NCI-H146 (cell line): ENCODE data around the gene FFAR2.

Experiments
- DNase-seq: peaks from one replicate; lab custom pipeline; 2025; lab: John Stamatoyannopoulos, UW

The FFAR2 gene

GRCh38 chr19:35487656-35488182, 39.7 kb downstream of the FFAR2 start:
- DNase-seq: no peak

- DNase-seq: no peak
Observed at GRCh38 chr19:35488677-35489076, 40.6 kb downstream of the FFAR2 start.

GRCh38 chr19:35490364-35490763, 42.3 kb downstream of the FFAR2 start, which contains the start of gene KRTDAP:
Gene KRTDAP, minus strand, starts transcription at chr19:35490464. Its CDS starts 22 bp downstream, at chr19:35490442.
- DNase-seq: no peak

- DNase-seq: no peak
Observed at GRCh38 chr19:35491836-35492360, 43.8 kb downstream of the FFAR2 start.

GRCh38 chr19:35493971-35494370, 45.9 kb downstream of the FFAR2 start:
- DNase-seq: no peak

GRCh38 chr19:35495107-35496064, 47.3 kb downstream of the FFAR2 start:
- peak; percentile 43 for DNase-seq

GRCh38 chr19:35497406-35497805, 49.3 kb downstream of the FFAR2 start:
- no peak for DNase-seq

- no peak for DNase-seq
Observed at GRCh38 chr19:35498220-35498619, 50.2 kb downstream of the FFAR2 start.

- DNase-seq: no peak
Observed at GRCh38 chr19:35498984-35499527, 51.0 kb downstream of the FFAR2 start.

GRCh38 chr19:35500611-35501010, 52.6 kb downstream of the FFAR2 start:
- DNase-seq: no peak
